Caki2 (cell line): ENCODE data around the gene SIX6. TPM values are rescaled to one million over a fixed set of nuclear protein-coding genes. Genes with fewer than 3 reads are reported as not detected.
A peak's percentile ranks its signal among the peaks of the same experiment; 100 is the strongest.
"Not testable (repeated sequence)": the region's sequence is repeated elsewhere in the genome, so short reads cannot be mapped to it uniquely, and the experiment has no call there.

Experiments used
- DNase-seq: peaks from one replicate; pipeline ENCODE4 v3.0.0-alpha.2; 2015; ENCODE audit warnings: low read depth
- in situ Hi-C: cut with HindIII; loops from 2 replicates; pipeline ENCODE4 v1.10.0; 2016; ENCODE audit warnings: low sequenced_read_pairs, low pct_unique_long_range_greater_than_20kb, mixed read lengths
- total RNA-seq: library from RNA; depleted of rRNA; stranded (reverse); fragments of >200 nt; shearing (Covaris generic); gene quantifications from 2 replicates; pipeline ENCODE4 v1.2.3, GENCODE V29; 2014; ENCODE audit warnings: low replicate concordance; rRNA removed

The SIX6 gene
- total RNA-seq, result not detected in 2 replicates

DNA sequence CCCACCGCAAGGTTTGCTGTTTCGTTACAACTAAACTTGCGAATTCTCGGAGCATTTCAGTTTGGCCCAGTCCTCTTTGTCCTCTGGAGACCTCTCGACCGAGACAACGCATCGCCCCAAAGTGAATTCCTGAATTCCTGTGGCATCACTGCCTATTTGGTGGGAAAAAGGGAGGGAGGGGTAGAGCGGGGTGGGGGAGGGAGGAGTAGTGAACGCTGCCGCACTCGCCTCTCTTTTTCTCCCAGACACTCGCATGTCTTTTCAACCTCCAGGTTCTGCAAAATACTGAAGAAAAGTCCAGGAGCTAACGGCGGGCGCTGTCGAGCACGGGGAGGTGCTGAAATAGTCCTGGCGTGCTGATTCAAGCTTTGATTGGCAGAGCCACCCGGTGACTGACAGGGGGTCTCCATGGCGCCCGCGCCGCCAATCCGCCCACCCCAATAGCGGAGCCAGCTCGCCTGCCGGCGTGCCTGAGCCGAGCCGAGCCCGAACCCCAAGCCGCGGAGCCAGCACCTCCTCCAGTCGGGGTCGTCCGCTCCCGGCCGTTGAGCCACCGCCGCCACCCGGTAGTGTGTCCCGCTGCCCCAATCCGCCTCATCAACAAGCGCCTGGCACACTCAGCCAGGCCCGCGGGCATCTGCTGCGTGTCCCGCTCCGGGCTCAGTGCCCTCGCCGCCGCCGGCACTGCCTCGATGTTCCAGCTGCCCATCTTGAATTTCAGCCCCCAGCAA lies at the start of gene SIX6:
Gene SIX6 (plus strand): TSS at position 440 of the 731 bp plus-strand sequence. CDS start 253 bp downstream, at position 693.
- no peak for DNase-seq
- in situ Hi-C loops, result no loop called here

DNA sequence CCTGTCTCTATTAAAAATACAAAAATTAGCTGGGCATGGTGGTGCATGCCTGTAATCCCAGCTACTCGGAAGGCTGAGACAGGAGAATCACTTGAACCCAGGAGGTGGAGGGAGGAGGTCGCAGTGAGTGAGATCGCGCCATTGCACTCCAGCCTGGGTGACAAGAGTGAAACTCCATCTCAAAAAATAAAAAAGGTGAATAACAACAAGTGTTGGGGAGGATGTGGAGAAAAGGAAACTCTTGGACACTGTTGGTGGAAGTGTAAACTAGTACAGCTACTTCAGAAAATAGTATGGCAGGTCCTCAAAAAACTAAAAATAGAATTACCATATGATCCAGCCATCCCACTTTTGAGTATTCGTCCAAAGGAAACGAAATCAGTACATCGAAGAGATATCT lies 28.7 kb upstream of the SIX6 start:
- in situ Hi-C loops, result not testable (repeated sequence)

GRCh38 chr14:60482743-60483142 lies 26.2 kb upstream of the SIX6 start:
- DNase-seq, result peak; percentile 30
- in situ Hi-C loops, result no loop called here

More for the DNA sequence above, 28.7 kb upstream of the SIX6 start:
- not testable (repeated sequence) for DNase-seq

DNA sequence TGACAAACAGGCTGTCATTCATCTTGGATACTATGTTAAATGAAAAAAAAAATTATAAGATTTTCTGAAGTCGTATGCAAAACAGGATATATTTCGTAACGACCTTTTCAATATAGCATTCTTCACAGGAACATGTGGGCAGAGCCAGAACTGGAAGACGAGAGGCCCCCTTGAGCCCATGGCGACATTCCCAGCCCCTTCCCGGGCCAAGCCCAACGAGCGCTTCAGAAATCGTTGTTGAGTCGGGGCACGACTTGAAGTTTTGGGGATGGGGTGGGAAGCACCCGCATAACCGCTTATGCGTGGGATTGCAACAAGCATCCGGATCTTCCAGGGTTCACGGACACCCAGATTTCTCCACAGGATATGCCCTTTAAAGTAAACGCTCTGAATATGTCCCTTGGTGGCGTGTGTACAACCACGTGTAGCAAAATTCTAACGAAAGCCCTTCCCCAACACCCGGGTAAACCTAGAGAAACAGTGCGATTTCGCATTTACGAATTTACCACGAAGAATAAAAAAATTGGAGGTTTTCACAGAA lies 23.8 kb upstream of the SIX6 start:
- in situ Hi-C loops, result no loop called here
- DNase-seq, result no peak

DNA sequence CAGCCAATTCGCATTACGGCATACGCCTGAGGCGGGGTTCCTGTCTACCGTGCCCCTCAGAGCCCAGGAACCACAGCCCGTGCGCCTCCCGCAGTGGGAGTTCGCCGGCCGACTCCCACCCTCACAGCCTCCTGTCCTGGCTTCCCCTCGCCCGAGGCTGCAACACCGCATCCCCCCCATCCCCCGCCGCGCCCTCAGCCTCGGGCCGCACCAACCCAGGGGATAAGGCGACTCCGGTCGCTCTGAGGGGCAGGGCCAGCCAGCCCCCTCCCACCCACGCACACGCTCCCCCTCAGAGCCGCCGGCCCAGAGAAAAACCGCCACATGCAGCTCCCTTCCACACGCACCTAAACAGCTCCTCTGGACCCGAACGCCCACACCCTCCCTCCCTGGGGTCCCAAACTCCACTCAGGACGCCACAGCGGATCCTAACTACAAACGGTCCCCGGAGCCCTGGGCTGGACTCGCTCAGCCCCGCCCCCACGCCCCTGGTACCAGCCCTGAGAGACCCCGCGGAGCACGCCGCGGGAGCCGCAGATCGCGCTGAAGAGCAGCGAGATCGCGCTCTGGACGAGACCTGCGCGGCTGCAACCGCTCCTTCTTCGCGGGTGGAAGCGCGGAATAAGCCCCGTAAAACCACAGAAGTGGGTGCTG lies 23.2 kb upstream of the SIX6 start, which contains the start of gene C14orf39:
Gene C14orf39 (minus strand): TSS at position 466 of the 654 bp plus-strand sequence. CDS start 985 bp downstream, outside the sequence.
- DNase-seq, result no peak
- in situ Hi-C loops, result no loop called here

GRCh38 chr14:60487211-60487610 lies 21.7 kb upstream of the SIX6 start:
- peak; percentile 77 for DNase-seq
- in situ Hi-C loops, result no loop called here

DNA sequence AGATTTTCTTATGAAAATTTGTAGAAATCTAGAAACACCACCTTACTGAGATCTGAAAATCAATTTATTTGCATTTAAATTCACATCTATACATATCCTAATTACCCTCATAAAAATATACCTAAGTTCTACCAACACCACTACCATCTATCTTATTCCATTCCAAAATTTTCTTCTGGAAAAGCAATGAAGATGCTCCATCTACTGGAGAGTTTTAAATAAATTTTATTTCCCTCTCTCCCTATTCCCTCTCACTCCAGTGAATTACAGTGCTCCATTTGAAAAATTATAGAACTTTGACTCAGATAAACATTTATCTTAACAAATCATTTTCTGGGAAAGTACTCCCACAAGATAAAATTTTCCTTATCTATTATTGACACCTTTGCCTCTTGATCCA lies 20.8 kb upstream of the SIX6 start:
- no peak for DNase-seq
- in situ Hi-C loops, result no loop called here

- DNase-seq, result no peak
- in situ Hi-C loops, result no loop called here
Measured at GRCh38 chr14:60490270-60490669, 18.7 kb upstream of the SIX6 start.

GRCh38 chr14:60495946-60496345 lies 13.0 kb upstream of the SIX6 start:
- DNase-seq, result no peak
- in situ Hi-C loops, result no loop called here

- no peak for DNase-seq
- in situ Hi-C loops, result no loop called here
Measured at GRCh38 chr14:60502541-60502940, 6.4 kb upstream of the SIX6 start.

GRCh38 chr14:60505448-60505847 lies 3.5 kb upstream of the SIX6 start:
- in situ Hi-C loops, result no loop called here
- no peak for DNase-seq

GRCh38 chr14:60506010-60506409 lies 2.9 kb upstream of the SIX6 start:
- DNase-seq, result no peak
- in situ Hi-C loops, result no loop called here

- DNase-seq, result no peak
- in situ Hi-C loops, result no loop called here
Measured at GRCh38 chr14:60506462-60506984, 2.4 kb upstream of the SIX6 start.

DNA sequence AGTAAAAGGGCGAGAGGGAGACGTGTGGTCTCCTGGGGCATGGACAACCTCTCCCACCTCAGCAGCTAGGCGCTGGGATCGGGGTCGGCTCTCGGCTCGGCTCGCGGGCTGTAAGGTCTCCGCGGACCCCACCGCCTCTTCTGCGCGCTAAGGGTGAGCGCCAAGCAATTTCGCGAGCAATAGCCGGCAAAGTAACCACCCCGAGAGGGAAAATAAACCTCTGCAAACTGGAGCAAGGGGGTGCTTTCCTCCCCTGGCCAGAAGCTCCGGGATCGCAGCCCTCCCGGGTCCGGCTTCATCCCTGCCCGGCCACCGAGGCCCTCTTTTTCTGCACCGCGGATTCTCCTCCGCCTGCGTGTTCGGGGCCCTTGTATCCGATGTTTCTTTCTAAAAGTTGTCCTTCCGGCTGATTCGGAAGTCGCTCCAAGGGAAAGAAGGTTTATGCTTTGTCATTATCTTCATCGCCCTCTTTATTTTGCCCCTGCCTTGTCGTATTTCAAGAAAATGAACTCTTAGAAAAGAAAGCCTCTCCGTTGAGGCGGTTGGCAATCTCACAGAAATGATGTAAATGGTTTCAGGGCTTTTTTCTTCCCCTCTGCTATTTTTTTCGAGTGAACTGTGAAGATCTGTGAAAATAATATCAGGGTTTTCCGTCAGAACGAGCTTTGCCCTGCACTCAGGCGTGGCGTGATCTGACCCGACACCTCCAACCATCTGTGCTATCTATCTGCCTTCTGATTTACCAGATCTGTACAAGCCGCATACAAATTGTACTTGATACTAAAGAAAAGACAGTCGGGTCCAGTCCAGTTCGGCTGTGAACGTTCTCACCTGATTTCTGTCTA lies 1.7 kb upstream of the SIX6 start:
- DNase-seq, result no peak
- in situ Hi-C loops, result no loop called here

DNA sequence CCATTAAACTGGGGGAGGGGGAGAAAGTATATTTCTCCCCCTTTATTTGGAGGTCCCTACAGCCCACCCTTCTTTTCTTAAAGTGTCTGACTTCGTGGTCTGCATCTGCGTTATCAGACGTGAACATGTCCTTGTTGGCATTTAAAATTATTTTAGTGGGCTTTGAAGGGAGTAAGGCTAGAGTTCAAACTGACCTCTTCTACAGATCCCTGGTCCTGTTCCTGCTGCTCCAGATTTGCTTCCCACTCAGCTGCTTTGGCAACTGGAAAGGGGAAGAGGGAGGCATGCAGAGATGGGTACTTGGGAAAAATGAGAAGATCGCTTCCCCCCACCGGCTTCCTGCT lies 611 bp upstream of the SIX6 start:
- no peak for DNase-seq
- in situ Hi-C loops, result no loop called here

DNA sequence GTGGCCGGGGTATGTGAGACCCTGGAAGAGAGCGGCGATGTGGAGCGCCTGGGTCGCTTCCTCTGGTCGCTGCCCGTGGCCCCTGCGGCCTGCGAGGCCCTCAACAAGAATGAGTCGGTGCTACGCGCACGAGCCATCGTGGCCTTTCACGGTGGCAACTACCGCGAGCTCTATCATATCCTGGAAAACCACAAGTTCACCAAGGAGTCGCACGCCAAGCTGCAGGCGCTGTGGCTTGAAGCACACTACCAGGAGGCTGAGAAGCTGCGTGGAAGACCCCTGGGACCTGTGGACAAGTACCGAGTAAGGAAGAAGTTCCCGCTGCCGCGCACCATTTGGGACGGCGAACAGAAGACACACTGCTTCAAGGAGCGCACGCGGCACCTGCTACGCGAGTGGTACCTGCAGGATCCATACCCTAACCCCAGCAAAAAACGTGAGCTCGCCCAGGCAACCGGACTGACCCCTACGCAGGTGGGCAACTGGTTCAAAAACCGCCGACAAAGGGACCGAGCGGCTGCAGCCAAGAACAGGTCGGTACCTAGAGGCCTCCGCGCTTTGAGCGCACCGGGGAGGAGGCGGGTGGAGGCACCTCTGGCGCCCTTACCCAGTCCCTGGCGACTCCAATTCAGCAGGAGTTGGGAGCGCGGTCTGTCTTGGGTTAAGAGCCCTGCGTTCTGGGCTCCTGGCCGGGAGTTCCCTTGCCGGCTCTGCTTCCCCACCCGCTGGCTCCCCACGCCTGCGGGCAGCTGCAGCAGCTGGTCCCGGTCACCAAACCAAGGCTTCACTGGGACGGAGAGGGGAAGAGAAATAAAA lies 700 bp downstream of the SIX6 start:
- in situ Hi-C loops, result no loop called here
- no peak for DNase-seq

- no peak for DNase-seq
- in situ Hi-C loops, result no loop called here
Measured at GRCh38 chr14:60510254-60510950, 1.5 kb downstream of the SIX6 start.
